ENCODE results near the gene ZC2HC1B.

ZC2HC1B gene

DNA sequence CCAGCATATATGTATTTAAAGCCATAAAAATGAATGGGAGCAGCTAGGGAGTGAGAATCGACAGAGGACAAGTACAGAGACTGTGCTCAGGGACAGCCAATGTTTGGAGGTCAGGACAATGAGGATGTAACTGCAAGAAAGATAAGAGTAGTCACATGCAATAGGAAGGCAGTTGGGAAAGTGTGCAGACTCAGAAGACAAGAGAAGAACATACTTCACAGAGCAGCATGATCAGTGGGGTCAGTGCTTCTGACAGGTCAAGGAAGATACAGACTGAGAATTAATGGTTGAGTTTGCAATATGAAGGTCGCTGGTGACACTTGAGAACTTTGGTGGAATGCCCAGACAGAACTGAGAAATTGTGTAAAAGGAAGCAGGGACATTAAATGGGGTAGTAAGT is 118.7 kb downstream of the ZC2HC1B start:
- Histone ChIP-seq H4K20me1 (ENCODE audit: insufficient read depth, low read length) (no peaks in the 10 kb centered on the region), H3K79me2 (ENCODE audit: low read length) (no peaks in the 10 kb centered on the region), H3K4me3 (ENCODE audit: low read length) (no peak overlapping the region), H3K36me3 (replicated peaks; ENCODE audit: low read depth, low read length) (no peaks in the 10 kb centered on the region), H2AFZ (ENCODE audit: low read depth, low read length) (no peak overlapping the region), H3K4me2 (ENCODE audit: low read length) (no peak overlapping the region), H3K27me3 (ENCODE audit: low read depth, low read length) (no peaks in the 10 kb centered on the region), H3K4me1 (ENCODE audit: low read length) (no peaks in the 10 kb centered on the region), H3K9me3 (ENCODE audit: insufficient read depth, low read length) (no peaks in the 10 kb centered on the region), H3K27ac (ENCODE audit: low read length) (no peak overlapping the region), H3K9ac (ENCODE audit: low read length) (no peak overlapping the region)
- TF ChIP-seq EZH2phosphoT487 (IDR thresholded peaks at IDR 0.05; ENCODE audit: low read depth) = no peak
- TF ChIP-seq, protein P1, sequence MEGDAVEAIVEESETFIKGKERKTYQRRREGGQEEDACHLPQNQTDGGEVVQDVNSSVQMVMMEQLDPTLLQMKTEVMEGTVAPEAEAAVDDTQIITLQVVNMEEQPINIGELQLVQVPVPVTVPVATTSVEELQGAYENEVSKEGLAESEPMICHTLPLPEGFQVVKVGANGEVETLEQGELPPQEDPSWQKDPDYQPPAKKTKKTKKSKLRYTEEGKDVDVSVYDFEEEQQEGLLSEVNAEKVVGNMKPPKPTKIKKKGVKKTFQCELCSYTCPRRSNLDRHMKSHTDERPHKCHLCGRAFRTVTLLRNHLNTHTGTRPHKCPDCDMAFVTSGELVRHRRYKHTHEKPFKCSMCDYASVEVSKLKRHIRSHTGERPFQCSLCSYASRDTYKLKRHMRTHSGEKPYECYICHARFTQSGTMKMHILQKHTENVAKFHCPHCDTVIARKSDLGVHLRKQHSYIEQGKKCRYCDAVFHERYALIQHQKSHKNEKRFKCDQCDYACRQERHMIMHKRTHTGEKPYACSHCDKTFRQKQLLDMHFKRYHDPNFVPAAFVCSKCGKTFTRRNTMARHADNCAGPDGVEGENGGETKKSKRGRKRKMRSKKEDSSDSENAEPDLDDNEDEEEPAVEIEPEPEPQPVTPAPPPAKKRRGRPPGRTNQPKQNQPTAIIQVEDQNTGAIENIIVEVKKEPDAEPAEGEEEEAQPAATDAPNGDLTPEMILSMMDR (IDR thresholded peaks at IDR 0.05; ENCODE audit: low read depth, low read length) = no peak

DNA sequence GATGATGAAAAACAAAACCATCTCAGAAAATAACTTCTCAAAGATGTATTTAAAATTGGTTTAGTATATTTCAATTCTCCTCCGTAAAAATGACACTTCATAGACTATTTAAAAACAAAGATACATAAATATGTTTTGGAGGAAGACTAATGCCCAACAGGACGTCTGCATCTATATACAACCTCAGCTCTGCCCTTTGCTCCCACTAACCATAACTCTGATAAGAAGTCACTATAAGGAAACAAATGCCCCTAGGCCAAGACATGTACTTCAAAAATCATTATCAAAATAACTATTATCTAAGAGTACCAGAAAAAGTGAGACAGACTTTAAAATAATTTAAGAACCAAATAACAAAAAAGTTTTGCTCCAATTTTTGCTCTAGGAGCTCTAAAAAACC is 120.4 kb downstream of the ZC2HC1B start:
- H3K36me3 ChIP-seq (replicated peaks; ENCODE audit: low read depth, low read length) = no peaks in the 10 kb centered on the region
- H3K4me2 ChIP-seq (ENCODE audit: low read length) = no peak overlapping the region
- TF ChIP-seq, protein P1 (IDR thresholded peaks at IDR 0.05; ENCODE audit: low read depth, low read length) = no peak
- TF ChIP-seq EZH2phosphoT487 (IDR thresholded peaks at IDR 0.05; ENCODE audit: low read depth) = no peak

DNA sequence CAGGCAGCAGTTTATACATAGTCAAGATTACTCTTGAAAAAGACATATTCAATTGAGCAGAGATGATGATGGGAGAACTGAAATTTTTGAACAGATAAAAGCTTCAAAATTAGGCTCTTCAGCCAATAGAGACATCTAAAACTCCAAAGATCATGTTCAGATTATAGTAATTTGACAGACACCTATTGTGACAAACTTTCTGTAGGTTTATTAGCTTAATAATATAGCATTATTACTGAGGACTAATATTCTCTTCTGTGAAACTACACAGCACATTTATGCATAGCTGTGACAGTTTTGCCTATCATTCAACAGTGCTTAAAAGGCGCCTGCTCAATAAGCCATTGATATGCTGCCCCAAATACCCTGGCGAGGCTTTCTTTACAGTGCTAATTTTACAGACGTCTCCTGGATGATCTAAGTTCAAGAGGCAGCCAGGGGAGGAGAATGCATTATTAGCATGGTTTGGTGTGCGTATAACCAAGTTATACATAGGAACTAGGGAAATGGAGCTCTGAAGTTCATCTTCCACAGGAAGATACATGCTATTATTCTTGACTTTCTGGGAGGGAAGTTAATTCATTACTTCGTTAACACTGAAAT is 122.3 kb downstream of the ZC2HC1B start:
- no peak for TF ChIP-seq EZH2phosphoT487 (IDR thresholded peaks at IDR 0.05; ENCODE audit: low read depth)
- TF ChIP-seq, protein P1 (IDR thresholded peaks at IDR 0.05; ENCODE audit: low read depth, low read length) = no peak
- no peaks in the 10 kb centered on the region for H3K4me1 ChIP-seq (ENCODE audit: low read length)
- H3K79me2 ChIP-seq (ENCODE audit: low read length) = no peaks in the 10 kb centered on the region
- no peak overlapping the region for H3K4me3 ChIP-seq (ENCODE audit: low read length)
- H2AFZ ChIP-seq (ENCODE audit: low read depth, low read length) = no peak overlapping the region
- H3K9ac ChIP-seq (ENCODE audit: low read length) = no peak overlapping the region
- H3K4me2 ChIP-seq (ENCODE audit: low read length) = no peak overlapping the region
- no peaks in the 10 kb centered on the region for H3K27me3 ChIP-seq (ENCODE audit: low read depth, low read length)
- H4K20me1 ChIP-seq (ENCODE audit: insufficient read depth, low read length) = no peaks in the 10 kb centered on the region
- H3K9me3 ChIP-seq (ENCODE audit: insufficient read depth, low read length) = no peaks in the 10 kb centered on the region
- H3K36me3 ChIP-seq (replicated peaks; ENCODE audit: low read depth, low read length) = no peaks in the 10 kb centered on the region
- H3K27ac ChIP-seq (ENCODE audit: low read length) = no peak overlapping the region

More for the DNA sequence above, 120.4 kb downstream of the ZC2HC1B start:
- no peaks in the 10 kb centered on the region for H3K4me1 ChIP-seq (ENCODE audit: low read length)
- H3K9ac ChIP-seq (ENCODE audit: low read length) = no peak overlapping the region
- no peak overlapping the region for H2AFZ ChIP-seq (ENCODE audit: low read depth, low read length)
- no peaks in the 10 kb centered on the region for H4K20me1 ChIP-seq (ENCODE audit: insufficient read depth, low read length)
- H3K4me3 ChIP-seq (ENCODE audit: low read length) = no peak overlapping the region
- H3K9me3 ChIP-seq (ENCODE audit: insufficient read depth, low read length) = no peaks in the 10 kb centered on the region
- H3K27ac ChIP-seq (ENCODE audit: low read length) = no peak overlapping the region
- H3K27me3 ChIP-seq (ENCODE audit: low read depth, low read length) = no peaks in the 10 kb centered on the region
- H3K79me2 ChIP-seq (ENCODE audit: low read length) = no peaks in the 10 kb centered on the region

All from OCI-LY3 (cell line).